GM21723 (cell line): ENCODE measurements around the gene SULT1A2.
"Not testable (repeated sequence)": the region's sequence is repeated elsewhere in the genome, so short reads cannot be mapped to it uniquely, and the experiment has no call there.

Experiments used
- ATAC-seq: cut with Tn5 transposase; IDR thresholded peaks from one replicate; pipeline ENCODE4 v1.9.1; 2021; ENCODE audit warnings: mild to moderate bottlenecking, moderate library complexity; ENCODE audit not compliant: unreplicated experiment

SULT1A2 gene

GRCh38 chr16:28609631-28610594, 13.1 kb upstream of the SULT1A2 start, which contains the start of gene SULT1A1:
Gene SULT1A1, minus strand, starts transcription at chr16:28610044. Its CDS starts 1,189 bp downstream, at chr16:28608855.
- ATAC-seq: no peak

GRCh38 chr16:28608867-28609596, 12.2 kb upstream of the SULT1A2 start:
- ATAC-seq: not testable (repeated sequence)

GRCh38 chr16:28608496-28608808, 11.6 kb upstream of the SULT1A2 start:
- ATAC-seq: not testable (repeated sequence)

DNA sequence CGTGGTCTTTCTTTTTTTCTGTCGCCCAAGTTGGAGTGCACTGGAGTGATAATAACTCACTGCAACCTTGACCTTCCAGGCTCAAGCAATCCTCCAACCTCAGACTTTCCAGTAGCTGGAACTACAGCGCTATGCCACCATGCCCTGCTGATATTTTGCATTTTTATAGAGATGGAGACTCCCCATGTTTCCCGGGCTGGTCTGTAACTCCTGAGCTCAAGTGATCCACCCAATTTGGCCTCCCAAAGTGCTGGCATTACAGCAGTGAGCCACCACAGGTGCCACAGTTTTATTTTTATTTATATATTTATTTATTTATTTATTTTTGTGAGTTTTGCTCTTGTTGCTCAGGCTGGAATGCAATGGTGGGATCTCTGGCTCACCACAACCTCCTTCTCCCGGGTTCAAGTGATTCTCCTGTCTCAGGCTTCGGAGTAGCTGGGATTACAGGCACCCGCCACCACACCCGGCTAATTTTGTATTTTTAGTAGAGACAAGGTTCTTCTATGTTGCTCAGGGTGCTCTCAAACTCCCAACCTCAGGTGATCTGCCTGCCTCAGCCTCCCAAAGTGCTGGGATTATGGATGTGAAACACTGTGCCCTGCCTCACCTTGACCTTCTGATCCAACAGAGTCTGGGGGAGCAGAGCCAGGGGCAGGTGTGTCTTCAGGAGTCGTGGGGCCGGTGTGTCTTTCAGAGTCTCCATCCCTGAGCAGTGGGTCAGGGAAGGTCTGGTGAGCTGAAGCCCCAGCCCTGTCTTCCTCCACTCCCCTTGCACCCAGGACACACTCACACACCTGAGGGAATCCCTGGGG, 11.0 kb upstream of the SULT1A2 start:
- ATAC-seq: not testable (repeated sequence)

- no peak for ATAC-seq
These were observed 10.3 kb upstream of the SULT1A2 start for GRCh38 chr16:28607116-28607623.

DNA sequence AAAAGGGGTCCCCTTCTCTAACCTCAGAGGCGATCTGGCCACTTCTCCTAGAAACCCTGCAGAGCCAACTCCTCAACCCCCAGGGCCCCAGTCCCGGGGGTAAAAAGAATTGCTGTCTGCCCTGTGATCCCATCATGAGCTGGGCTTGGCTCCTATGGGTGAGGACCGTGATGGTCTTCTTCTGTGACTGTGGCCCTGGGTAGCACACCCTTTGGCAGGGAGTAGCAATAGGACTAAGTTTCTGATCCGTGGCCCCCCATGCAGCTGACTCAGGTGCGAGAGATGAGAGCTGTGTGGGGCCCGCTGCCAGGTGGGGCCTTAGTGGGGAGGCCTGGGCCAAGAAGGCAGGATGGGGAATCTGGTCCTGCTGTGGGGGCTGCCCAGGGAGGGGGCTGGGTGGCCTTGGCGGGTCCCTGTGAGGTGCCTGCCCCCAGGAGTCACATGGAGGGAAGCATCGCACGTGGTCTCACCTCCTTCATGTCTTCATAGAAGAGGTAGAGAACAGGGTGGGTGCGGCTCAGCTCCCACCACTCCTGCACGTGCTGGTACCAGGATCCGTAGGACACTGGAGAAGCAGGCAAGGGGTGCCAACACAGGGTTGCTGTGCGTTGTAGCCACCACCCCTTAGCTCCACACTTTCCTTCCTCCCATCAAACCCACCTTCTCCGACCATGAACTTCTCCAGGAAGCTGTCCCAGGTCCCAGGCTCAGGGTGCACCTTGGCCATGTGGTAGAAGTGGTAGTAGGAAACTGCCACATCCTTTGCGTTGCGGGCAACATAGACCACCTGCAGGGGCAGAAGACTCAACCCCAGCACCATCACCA, 9.7 kb upstream of the SULT1A2 start:
- ATAC-seq: no peak

DNA sequence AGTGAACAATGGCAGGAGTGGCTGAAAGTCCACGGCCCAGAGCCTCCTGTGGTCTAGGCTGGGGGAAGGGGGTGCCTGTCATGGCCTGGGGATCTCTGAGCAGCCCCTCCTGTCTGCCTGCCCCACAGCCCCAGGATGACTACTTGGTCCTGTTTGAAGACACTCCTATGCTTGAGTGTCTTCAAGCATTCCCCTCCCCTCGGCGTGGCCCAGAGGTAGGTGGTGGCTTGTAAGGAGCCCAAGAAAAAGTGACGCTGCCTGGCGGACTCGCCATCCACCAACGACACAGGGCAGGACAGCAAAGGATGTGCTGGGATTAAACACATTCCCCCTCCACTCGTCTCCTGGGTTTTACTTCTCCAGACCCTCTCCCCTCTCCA, 7.3 kb upstream of the SULT1A2 start:
- ATAC-seq: no peak

DNA sequence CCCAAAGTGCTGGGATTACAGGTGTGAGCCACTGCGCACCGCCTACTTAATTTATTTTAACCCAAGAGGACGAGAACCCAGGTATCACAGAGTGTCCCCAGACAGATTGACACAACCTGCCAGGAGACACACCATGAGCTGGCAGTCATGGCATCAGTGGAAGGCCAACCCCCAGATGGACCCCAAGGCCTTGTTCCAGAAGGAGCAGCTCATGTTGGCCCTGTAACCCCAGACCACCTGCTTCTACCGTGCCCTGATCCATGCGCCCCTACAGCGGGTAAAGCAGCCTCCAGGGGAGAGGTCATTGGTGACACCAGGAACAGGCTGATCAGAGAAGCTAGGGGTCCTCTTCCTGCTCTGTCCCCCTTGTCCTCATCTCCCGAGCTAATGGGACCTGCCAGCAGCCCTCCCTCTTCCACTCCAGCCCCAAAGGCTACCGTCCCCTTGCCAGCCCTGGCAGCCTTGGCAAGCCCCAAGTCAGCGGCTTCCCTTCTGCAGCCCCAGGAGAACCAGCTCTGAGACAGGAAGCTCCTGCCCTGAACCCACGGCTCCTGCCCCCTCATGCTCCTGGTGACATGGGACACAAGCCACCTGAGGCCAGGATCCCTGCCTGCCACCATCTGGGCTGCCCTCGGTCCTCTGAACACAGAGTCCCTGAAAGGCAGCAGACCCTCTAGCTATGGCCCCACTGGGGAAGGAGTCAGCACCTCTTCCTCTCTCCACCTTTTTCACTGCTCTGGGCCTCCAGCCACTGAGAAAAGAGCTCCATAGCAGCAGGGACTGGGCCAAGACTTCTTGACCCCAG, 6.7 kb upstream of the SULT1A2 start:
- ATAC-seq: no peak

GRCh38 chr16:28602529-28602928, 5.7 kb upstream of the SULT1A2 start:
- ATAC-seq: no peak

- ATAC-seq: not testable (repeated sequence)
These were observed 5.2 kb upstream of the SULT1A2 start for GRCh38 chr16:28602062-28602461.

GRCh38 chr16:28601589-28601988, 4.7 kb upstream of the SULT1A2 start:
- ATAC-seq: not testable (repeated sequence)

- not testable (repeated sequence) for ATAC-seq
These were observed 4.1 kb upstream of the SULT1A2 start for GRCh38 chr16:28600965-28601364.

DNA sequence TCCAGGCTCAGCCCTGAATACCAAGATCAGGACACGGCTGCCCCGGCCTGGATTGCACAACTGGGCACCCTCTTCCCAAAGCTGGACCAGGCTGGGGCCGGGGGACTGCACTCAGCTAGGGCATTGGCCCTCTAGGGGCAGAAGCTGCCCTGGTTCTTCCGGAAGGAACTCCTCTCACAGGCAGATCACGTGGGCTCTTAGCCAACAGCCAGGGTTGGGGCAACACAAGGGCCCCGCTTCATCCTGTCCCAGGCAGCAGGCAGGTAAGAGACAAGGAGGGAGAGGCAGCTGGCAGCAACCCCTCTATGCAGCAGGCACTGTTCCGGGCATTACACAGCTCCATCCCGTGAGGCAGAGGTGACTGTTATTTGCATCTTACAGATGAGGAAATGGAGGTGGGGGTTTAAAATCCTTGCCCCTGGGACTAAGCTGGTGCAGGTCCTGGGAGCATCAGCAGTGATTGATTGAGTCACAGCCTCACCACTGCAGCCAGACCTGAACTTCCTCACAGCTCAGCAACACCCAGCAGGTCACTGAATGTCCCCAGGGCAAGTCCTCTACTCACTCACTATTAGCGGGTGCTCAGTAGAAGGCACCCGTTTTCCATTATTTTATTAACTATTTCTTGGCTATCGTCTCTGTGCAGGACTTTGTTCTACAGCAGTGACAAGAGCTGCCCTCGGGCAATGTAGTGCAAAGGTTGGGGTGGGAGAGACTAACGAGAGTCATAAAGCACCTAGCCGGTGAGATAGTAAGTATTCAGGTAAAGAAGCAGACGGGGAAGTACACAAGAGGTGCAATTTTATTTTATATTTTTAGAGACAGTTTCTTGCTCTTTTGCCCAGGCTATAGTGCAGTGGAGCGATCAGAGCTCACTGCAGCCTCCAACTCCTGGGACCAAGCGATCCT, 2.8 kb upstream of the SULT1A2 start:
- ATAC-seq: not testable (repeated sequence)

GRCh38 chr16:28597692-28598261, 927 bp upstream of the SULT1A2 start:
- no peak for ATAC-seq

- ATAC-seq: no peak
These were observed 677 bp downstream of the SULT1A2 start for GRCh38 chr16:28596115-28596630.

GRCh38 chr16:28595451-28595850, 1.4 kb downstream of the SULT1A2 start:
- ATAC-seq: not testable (repeated sequence)

- no peak for ATAC-seq
These were observed 3.8 kb downstream of the SULT1A2 start for GRCh38 chr16:28592979-28593553.
